ENCODE results near the gene SDK1. TPM values are rescaled to one million over a fixed set of nuclear protein-coding genes. Genes with fewer than 3 reads are reported as not detected.

Gene SDK1
- total and polyA plus RNA-seq, 4 donors, result 0.12 to 0.47 (median 0.36) TPM

GRCh38 chr7:3918576-3918975 lies 617.5 kb downstream of the SDK1 start:
- TF ChIP-seq JUND (IDR thresholded peaks at IDR 0.05), result no peak
- TF ChIP-seq ATF3 (IDR thresholded peaks at IDR 0.05), result no peak
- TF ChIP-seq YY1 (IDR thresholded peaks at IDR 0.05), result no peak
- TF ChIP-seq CTCF (IDR thresholded peaks at IDR 0.05; ENCODE audit: low read depth, low read length, missing input control), result no peak
- TF ChIP-seq HNF4G (IDR thresholded peaks at IDR 0.05), result no peak
- TF ChIP-seq GABPA (IDR thresholded peaks at IDR 0.05 in 1 of 2, conservative IDR thresholded peaks at IDR 0.05 in 1 of 2), result no peak
- TF ChIP-seq MAX (IDR thresholded peaks at IDR 0.05), result no peak
- no peak for TF ChIP-seq REST (IDR thresholded peaks at IDR 0.05)
- no peak for TF ChIP-seq TAF1 (conservative IDR thresholded peaks at IDR 0.05)
- no peak overlapping the region for H3K27ac ChIP-seq (ENCODE audit: low read depth in 1 of 2, low read length in 2 of 2)
- 88% methylated on average over 8 of the region's 8 CpGs for WGBS
- H3K27me3 ChIP-seq (ENCODE audit: control insufficient read depth in 4 of 4, insufficient read depth in 4 of 4, low read length in 3 of 4), result peaks cover 0 to 5% (median 0%) of the 10 kb centered on the region in 4 donors
- H3K4me3 ChIP-seq (ENCODE audit: low read depth in 1 of 3, low read length in 3 of 3), result no peak overlapping the region
- no peak overlapping the region for H3K9ac ChIP-seq (ENCODE audit: low read depth in 1 of 2, low read length in 2 of 2)
- H3K4me1 ChIP-seq (ENCODE audit: control insufficient read depth in 4 of 4, insufficient read depth in 4 of 4, low read length in 3 of 4), result no peaks in the 10 kb centered on the region
- no peak for DNase-seq (ENCODE audit: low spot score)
- no peaks in the 10 kb centered on the region for H3K36me3 ChIP-seq (ENCODE audit: control insufficient read depth in 4 of 4, insufficient read depth in 3 of 4, low read depth in 1 of 4, low read length in 3 of 4)
- no peaks in the 10 kb centered on the region for H3K9me3 ChIP-seq (ENCODE audit: control insufficient read depth in 4 of 4, low read length in 3 of 4)

GRCh38 chr7:3922175-3922635 lies 621.2 kb downstream of the SDK1 start:
- H3K9ac ChIP-seq (ENCODE audit: low read depth in 1 of 2, low read length in 2 of 2), result no peak overlapping the region
- no peaks in the 10 kb centered on the region for H3K27me3 ChIP-seq (ENCODE audit: control insufficient read depth in 4 of 4, insufficient read depth in 4 of 4, low read length in 3 of 4)
- no peak for DNase-seq (ENCODE audit: low spot score)
- TF ChIP-seq HNF4A (conservative IDR thresholded peaks at IDR 0.05) (no peak), RAD21 (IDR thresholded peaks at IDR 0.05) (peak; percentile 48 to 53), CTCF (IDR thresholded peaks at IDR 0.05; ENCODE audit: low read depth, low read length, missing input control) (peak; percentile 19)
- WGBS, result 49% methylated on average over 10 of the region's 10 CpGs
- no peak overlapping the region for H3K4me3 ChIP-seq (ENCODE audit: low read depth in 1 of 3, low read length in 3 of 3)
- H3K27ac ChIP-seq (ENCODE audit: low read depth in 1 of 2, low read length in 2 of 2), result no peak overlapping the region
- H3K4me1 ChIP-seq (ENCODE audit: control insufficient read depth in 4 of 4, insufficient read depth in 4 of 4, low read length in 3 of 4), result no peaks in the 10 kb centered on the region
- H3K9me3 ChIP-seq (ENCODE audit: control insufficient read depth in 4 of 4, low read length in 3 of 4), result no peaks in the 10 kb centered on the region
- no peaks in the 10 kb centered on the region for H3K36me3 ChIP-seq (ENCODE audit: control insufficient read depth in 4 of 4, insufficient read depth in 3 of 4, low read depth in 1 of 4, low read length in 3 of 4)

All from liver (tissue), 9 donors.